K562 (cell line): ENCODE measurements around the gene ZBTB32. TPM values are rescaled to one million over a fixed set of nuclear protein-coding genes. Genes with fewer than 3 reads are reported as not detected.

Source experiments
- ARHGAP35 ChIP-seq: fragments of 450-650 bp; IDR thresholded peaks from 2 replicates; pipeline ENCODE4 v1.6.1; 2018; ENCODE audit not compliant: partially characterized antibody
- MBD2 ChIP-seq: sonication (generic); IDR thresholded peaks from 2 replicates; pipeline ENCODE4 v1.6.1; 2016; ENCODE audit warnings: low read depth, borderline replicate concordance
- SAFB ChIP-seq: fragments of 200-400 bp; formaldehyde crosslinking; IDR thresholded peaks from 2 replicates; pipeline ENCODE4 v1.6.1; 2017; ENCODE audit warnings: low read depth, low read length, borderline replicate concordance
- polyA plus RNA-seq, 8 experiments: library from polyadenylated mRNA; depleted of rRNA in 4 of 8; stranded (reverse) in 5 of 8; unstranded in 3 of 8; fragments of >200 nt; fragmentation: Nextera tagmentation in 2 of 8; fragmentation: Illumina TruSeq in 1 of 8; extraction: Ambion mirVana in 2 of 8; extraction: Trizol in 1 of 8; gene quantifications; 2 replicates each; pipeline versions ENCODE4 v1.2.1 to v1.2.3, GENCODE V29; 2011 to 2014; ENCODE audit warnings: inconsistent platforms in 1 of 8, missing spikeins in 1 of 8
- total RNA-seq, 7 experiments: library from RNA; depleted of rRNA in 6 of 7; stranded (reverse); fragments of >200 nt in 6 of 7; fragmentation: Illumina TruSeq in 2 of 7; extraction: Trizol in 2 of 7; gene quantifications; 2 replicates each; pipeline versions ENCODE4 v1.2.1 to v1.2.3, GENCODE V29; 2011 to 2021; ENCODE audit warnings: low replicate concordance in 1 of 7
- TF ChIP-seq, protein P1 (sequence below), 2 experiments: fragments of 450-650 bp in 1 of 2; sonication (generic) in 1 of 2; formaldehyde crosslinking in 1 of 2; IDR thresholded peaks; 2 replicates each; pipeline versions ENCODE4 v1.7.1 to v1.9.0; 2016 to 2022; ENCODE audit warnings: inconsistent platforms in 1 of 2, mild to moderate bottlenecking in 1 of 2, missing genetic modification reagents in 1 of 2
- TF ChIP-seq, protein P2 (sequence below): fragments of 450-650 bp; IDR thresholded peaks from 2 replicates; pipeline ENCODE4 v1.6.1; 2016; ENCODE audit warnings: mild to moderate bottlenecking, moderate library complexity

ZBTB32 gene
- total and polyA plus RNA-seq, 9 of the 15 experiments (the other 6 are each of a cell fraction or from before 2014, with no cell fraction given), result 0.20 TPM; not detected in 8

DNA sequence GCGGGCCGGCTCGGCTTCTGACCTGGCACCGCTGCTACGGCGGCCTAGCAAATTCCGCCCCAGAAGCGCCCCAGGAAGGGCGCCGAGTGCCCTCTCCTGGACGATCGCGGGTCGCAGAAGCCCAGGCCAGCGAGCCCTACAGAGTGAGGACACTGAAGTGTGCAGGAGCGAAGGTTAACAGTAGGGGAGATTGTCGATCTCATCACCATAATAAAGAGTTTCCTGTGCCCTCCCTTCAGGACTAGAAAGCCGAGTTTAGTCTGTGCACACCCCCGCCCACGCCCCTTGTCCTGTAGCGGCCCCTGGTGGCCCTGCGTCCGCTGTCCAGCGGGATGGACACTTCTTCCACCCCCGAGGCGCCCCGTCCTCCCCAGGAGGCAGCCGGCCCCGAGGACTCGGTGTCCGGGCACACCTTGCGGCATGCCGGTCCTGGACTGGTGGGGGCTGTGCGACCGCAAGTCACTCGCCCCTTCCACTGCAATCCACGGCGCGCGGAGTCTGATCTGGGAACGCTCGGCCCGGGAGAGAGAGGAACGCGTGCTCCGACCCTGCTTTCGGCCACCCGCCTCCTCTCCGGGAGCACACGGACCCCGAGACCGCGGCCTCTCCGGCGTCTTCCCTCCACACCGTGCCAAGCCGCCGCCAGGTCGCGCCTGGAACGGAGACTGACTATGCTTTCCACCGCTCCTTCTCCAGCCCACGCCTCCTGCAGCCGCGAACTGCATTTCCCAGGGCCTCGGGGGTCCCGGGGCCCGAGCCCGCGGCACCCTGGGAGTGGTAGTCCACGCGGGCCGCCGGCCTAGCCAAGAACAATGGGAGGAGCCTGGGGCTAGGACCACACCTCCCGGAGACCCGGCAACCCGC, 12.7 kb downstream of the ZBTB32 start (continued):
- TF ChIP-seq, protein P1, sequence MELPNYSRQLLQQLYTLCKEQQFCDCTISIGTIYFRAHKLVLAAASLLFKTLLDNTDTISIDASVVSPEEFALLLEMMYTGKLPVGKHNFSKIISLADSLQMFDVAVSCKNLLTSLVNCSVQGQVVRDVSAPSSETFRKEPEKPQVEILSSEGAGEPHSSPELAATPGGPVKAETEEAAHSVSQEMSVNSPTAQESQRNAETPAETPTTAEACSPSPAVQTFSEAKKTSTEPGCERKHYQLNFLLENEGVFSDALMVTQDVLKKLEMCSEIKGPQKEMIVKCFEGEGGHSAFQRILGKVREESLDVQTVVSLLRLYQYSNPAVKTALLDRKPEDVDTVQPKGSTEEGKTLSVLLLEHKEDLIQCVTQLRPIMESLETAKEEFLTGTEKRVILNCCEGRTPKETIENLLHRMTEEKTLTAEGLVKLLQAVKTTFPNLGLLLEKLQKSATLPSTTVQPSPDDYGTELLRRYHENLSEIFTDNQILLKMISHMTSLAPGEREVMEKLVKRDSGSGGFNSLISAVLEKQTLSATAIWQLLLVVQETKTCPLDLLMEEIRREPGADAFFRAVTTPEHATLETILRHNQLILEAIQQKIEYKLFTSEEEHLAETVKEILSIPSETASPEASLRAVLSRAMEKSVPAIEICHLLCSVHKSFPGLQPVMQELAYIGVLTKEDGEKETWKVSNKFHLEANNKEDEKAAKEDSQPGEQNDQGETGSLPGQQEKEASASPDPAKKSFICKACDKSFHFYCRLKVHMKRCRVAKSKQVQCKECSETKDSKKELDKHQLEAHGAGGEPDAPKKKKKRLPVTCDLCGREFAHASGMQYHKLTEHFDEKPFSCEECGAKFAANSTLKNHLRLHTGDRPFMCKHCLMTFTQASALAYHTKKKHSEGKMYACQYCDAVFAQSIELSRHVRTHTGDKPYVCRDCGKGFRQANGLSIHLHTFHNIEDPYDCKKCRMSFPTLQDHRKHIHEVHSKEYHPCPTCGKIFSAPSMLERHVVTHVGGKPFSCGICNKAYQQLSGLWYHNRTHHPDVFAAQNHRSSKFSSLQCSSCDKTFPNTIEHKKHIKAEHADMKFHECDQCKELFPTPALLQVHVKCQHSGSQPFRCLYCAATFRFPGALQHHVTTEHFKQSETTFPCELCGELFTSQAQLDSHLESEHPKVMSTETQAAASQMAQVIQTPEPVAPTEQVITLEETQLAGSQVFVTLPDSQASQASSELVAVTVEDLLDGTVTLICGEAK (IDR thresholded peaks at IDR 0.05), result peak; percentile 85
- TF ChIP-seq, protein P1 (CRISPR knock-in tag; IDR thresholded peaks at IDR 0.05), result no peak
- TF ChIP-seq ARHGAP35, result no peak
- TF ChIP-seq MBD2, result peak; percentile 83
- TF ChIP-seq, protein P2, sequence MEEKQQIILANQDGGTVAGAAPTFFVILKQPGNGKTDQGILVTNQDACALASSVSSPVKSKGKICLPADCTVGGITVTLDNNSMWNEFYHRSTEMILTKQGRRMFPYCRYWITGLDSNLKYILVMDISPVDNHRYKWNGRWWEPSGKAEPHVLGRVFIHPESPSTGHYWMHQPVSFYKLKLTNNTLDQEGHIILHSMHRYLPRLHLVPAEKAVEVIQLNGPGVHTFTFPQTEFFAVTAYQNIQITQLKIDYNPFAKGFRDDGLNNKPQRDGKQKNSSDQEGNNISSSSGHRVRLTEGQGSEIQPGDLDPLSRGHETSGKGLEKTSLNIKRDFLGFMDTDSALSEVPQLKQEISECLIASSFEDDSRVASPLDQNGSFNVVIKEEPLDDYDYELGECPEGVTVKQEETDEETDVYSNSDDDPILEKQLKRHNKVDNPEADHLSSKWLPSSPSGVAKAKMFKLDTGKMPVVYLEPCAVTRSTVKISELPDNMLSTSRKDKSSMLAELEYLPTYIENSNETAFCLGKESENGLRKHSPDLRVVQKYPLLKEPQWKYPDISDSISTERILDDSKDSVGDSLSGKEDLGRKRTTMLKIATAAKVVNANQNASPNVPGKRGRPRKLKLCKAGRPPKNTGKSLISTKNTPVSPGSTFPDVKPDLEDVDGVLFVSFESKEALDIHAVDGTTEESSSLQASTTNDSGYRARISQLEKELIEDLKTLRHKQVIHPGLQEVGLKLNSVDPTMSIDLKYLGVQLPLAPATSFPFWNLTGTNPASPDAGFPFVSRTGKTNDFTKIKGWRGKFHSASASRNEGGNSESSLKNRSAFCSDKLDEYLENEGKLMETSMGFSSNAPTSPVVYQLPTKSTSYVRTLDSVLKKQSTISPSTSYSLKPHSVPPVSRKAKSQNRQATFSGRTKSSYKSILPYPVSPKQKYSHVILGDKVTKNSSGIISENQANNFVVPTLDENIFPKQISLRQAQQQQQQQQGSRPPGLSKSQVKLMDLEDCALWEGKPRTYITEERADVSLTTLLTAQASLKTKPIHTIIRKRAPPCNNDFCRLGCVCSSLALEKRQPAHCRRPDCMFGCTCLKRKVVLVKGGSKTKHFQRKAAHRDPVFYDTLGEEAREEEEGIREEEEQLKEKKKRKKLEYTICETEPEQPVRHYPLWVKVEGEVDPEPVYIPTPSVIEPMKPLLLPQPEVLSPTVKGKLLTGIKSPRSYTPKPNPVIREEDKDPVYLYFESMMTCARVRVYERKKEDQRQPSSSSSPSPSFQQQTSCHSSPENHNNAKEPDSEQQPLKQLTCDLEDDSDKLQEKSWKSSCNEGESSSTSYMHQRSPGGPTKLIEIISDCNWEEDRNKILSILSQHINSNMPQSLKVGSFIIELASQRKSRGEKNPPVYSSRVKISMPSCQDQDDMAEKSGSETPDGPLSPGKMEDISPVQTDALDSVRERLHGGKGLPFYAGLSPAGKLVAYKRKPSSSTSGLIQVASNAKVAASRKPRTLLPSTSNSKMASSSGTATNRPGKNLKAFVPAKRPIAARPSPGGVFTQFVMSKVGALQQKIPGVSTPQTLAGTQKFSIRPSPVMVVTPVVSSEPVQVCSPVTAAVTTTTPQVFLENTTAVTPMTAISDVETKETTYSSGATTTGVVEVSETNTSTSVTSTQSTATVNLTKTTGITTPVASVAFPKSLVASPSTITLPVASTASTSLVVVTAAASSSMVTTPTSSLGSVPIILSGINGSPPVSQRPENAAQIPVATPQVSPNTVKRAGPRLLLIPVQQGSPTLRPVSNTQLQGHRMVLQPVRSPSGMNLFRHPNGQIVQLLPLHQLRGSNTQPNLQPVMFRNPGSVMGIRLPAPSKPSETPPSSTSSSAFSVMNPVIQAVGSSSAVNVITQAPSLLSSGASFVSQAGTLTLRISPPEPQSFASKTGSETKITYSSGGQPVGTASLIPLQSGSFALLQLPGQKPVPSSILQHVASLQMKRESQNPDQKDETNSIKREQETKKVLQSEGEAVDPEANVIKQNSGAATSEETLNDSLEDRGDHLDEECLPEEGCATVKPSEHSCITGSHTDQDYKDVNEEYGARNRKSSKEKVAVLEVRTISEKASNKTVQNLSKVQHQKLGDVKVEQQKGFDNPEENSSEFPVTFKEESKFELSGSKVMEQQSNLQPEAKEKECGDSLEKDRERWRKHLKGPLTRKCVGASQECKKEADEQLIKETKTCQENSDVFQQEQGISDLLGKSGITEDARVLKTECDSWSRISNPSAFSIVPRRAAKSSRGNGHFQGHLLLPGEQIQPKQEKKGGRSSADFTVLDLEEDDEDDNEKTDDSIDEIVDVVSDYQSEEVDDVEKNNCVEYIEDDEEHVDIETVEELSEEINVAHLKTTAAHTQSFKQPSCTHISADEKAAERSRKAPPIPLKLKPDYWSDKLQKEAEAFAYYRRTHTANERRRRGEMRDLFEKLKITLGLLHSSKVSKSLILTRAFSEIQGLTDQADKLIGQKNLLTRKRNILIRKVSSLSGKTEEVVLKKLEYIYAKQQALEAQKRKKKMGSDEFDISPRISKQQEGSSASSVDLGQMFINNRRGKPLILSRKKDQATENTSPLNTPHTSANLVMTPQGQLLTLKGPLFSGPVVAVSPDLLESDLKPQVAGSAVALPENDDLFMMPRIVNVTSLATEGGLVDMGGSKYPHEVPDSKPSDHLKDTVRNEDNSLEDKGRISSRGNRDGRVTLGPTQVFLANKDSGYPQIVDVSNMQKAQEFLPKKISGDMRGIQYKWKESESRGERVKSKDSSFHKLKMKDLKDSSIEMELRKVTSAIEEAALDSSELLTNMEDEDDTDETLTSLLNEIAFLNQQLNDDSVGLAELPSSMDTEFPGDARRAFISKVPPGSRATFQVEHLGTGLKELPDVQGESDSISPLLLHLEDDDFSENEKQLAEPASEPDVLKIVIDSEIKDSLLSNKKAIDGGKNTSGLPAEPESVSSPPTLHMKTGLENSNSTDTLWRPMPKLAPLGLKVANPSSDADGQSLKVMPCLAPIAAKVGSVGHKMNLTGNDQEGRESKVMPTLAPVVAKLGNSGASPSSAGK, result peak; percentile 72; the same call in 1 of the 2 replicates
- peak; percentile 71; the same call in 1 of the 2 replicates for TF ChIP-seq SAFB
